ENCODE data around the gene LDB2.
A peak's percentile ranks its signal among the peaks of the same experiment; 100 is the strongest.

Gene LDB2

DNA sequence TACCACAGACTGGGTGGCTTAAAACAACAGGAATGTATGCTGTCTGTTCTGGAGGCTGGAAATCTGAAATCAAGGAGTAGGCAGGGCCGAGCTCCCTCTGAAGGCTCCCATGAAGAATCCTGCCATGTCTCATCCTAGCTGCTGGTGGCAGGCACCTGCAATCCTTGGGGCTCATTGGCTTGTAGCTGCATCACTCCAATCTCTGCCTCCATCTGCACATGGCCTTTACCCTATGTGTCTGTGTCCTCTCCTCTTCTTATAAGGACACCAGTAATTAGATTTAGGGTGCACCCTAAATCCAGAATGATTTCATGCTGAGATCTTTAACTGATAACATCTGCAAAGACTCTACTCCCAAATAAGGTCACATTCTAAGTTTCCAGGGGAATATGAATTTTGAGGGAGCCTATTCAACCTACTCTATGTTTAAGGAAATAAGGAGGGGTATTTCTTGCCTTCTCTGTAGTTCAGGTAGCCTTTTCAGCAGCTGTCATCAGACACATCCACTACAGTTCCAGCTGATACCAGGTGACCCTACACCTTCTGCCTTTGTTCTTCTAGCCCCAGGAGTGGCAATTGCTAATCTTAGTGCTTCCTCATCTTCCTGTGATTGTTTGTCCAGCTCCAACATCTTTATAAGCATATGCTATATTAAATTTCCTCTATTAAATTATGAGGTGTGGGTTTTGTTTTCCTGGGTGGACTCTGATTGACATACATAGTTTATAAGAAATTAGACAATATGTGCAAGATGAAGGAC, 377.1 kb downstream of the LDB2 start:
- DNase-seq, result no peak

DNA sequence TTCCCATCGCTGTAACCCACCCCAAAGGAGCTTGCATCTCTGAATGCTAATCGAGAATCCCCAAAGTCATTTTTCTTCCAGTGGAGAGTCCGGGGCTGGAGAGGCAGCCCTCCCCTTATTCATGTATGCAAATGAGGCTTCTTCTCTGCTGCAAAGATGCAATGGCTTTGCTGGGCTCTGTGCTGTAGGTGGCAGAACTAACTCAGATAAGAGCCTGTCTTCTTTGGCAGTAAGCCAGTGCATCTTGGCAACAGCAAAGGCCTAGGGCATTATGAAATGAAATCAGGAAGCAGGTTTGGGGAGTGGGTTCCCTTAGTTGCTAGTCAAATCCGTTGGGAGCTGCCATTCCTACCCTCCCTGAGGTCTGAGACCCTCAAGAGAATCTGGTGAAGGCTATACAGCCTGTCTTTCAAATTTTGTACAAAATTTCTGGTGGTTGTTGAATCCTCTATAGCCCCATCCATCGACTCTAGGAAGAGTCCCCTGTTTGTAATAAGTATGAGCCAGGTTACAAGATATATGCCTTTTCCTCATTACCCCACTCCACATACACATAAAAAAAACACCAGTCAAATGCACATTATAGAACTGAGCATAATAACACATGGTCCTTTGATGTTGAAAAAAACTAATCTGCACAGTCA, 381.5 kb downstream of the LDB2 start:
- peak; percentile 35 for DNase-seq

GRCh38 chr4:16513876-16514275, 384.6 kb downstream of the LDB2 start:
- DNase-seq, result no peak

DNA sequence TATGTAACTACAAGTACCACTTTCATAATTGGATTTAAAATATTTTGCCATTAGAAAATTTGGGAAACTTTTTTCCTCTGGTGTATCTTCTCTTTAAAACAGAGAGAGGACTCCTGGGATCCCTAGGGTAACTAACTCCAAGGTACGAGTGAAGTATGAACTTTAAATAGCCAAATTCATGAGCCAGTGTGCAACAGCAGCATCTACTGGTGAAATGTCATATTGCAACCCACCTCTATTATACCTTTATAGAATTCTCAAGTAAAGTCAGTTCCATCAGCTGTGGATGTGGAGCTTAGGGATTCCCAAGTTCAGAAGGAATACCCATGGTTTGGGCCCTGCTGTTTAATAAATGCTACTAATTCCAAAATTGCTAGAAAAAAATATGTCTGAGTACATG, 389.5 kb downstream of the LDB2 start:
- DNase-seq, result peak; percentile 56

DNA sequence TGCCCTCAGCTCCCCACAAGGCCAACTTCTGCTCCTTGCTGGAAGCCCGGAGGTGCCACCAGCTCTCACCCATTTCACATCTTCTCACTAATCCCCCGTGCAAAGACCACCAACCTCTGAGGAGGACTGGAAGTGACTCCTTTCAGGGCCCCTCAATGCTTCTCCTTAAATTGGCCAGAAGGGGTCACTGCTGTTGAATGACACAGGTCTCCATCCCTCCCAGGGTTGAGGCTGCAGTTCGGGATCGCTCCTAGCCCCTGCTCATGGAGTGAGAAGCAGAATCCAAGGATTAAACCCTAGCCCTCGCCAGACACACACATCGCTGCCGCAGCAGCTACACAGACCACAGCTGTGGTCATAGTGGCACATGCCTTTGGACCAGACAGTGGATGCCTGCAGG, 392.7 kb downstream of the LDB2 start:
- DNase-seq, result peak; percentile 13

- DNase-seq, result no peak
Observed at GRCh38 chr4:16505267-16505666, 393.2 kb downstream of the LDB2 start.

GRCh38 chr4:16503421-16504100, 394.9 kb downstream of the LDB2 start:
- no peak for DNase-seq

DNA sequence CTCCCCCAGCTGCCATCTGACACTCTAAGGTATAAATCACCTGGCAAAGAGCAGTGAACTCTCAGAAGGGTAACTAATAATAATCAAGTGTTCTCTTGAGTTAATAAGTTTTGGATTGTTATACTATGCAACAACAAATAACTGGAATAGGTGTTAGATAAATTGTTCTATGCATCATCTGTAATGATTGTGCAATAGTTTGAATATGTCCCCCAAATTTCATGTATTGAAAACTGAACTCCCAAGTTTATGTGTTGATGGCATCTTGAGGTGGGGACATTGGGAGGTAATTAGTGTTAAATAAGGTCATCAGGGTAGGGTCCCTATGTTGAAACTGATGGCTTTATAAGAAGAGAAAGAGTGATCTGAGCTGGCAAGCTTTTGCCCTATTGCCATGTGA, 399.5 kb downstream of the LDB2 start:
- no peak for DNase-seq

GRCh38 chr4:16496501-16496900, 401.9 kb downstream of the LDB2 start:
- DNase-seq, result no peak

DNA sequence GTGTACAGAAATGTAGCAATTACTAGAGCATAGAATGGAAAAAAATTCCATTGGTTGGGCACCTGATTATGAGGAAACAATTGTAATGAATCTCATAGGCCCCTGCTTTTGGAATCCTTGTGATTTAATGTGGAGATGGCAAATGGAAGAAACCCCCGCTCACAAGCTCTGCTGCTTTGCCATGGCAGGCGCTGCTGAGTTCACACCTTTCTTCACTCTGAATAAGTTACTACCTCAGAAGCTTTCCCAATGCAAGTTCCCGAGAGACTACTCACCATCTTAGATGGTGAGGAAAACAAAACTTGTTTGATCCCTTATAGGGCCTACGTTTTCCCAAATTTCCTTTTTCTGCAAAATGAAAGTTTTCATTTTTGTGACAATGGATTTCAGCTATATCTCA, 405.6 kb downstream of the LDB2 start:
- DNase-seq, result no peak

GRCh38 chr4:16489226-16489625, 409.2 kb downstream of the LDB2 start:
- no peak for DNase-seq

GRCh38 chr4:16488084-16488483, 410.4 kb downstream of the LDB2 start:
- DNase-seq, result no peak

DNA sequence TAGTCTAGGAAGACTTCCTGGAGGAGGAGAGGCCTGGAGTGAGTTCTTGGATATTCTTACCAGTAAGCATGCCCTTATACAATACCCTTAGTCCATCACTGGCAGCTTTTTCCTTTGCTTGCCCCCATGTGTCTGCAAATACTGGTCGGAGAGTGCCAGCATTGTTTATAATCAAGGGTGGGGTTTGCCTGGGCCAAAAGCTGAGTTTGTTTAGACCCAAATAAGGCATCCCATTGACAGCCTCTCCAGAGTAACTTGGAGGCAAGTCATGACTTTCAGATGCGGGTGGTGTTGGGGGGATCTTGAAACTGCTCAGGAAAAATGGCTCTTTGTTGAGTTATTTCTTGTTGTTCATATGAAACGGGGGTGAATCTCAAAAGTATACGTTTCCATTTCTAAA, 413.7 kb downstream of the LDB2 start:
- no peak for DNase-seq

DNA sequence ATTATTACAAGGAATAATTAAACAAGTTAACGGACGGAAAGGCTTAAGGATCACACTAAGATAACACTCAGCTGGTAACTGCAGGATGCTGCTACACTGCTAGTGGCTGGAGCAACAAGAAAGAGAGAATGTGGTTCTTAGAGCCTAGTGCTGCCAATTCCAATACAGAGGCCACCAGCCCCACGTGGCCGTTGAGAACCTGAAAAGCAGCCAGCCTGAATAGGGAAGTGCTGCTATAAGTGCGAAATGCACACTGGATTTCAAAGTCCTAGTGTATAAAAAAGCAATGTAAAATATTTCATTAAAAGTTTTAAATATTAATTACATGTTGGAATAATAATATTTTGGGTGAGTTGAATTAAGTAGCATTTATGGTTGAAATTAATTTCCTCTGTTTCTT, 414.9 kb downstream of the LDB2 start:
- no peak for DNase-seq

- DNase-seq, result no peak
Observed at GRCh38 chr4:16480011-16480410, 418.4 kb downstream of the LDB2 start.

- DNase-seq, result no peak
Observed at GRCh38 chr4:16472537-16472936, 425.9 kb downstream of the LDB2 start.

DNA sequence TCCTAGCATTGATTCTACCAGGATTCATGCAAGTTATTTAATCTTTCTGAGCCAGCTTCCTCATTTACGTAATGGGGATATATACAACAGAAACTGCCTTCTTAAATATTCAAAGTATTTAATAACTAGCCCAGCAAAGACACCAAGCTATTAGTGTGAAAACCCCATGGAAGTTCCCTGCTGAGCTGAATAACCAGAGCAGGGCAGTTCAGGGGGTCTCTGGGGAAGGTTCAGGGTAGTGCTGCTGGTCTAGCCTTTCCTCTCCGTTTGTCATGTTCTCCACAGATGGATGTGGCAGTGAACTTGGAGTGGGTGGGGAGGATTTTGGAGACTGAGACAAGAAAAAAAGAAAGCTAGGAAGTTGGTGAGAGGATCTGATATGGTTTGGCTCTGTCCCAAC, 431.4 kb downstream of the LDB2 start:
- DNase-seq, result no peak

GRCh38 chr4:16466581-16466980, 431.9 kb downstream of the LDB2 start:
- DNase-seq, result no peak

- no peak for DNase-seq
Observed at GRCh38 chr4:16464651-16465050, 433.8 kb downstream of the LDB2 start.

DNA sequence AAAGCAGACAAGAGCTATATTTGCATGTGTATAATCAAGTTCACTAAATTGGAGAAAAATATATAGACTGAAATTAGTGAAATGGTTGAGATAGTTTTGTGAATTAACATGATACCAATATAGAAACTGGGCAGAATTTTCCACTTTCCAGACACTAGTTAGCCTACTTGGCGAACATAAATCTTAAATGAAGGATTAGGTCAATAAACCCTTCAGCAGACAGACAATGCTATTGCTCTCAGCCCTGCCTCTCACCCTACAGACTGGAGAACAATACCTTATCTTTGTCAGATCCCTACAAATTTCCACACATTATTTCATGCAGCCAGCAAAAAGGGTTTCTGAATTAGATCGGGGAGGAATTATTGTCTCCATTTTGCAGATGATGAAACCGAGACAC, 435.8 kb downstream of the LDB2 start:
- no peak for DNase-seq

DNA sequence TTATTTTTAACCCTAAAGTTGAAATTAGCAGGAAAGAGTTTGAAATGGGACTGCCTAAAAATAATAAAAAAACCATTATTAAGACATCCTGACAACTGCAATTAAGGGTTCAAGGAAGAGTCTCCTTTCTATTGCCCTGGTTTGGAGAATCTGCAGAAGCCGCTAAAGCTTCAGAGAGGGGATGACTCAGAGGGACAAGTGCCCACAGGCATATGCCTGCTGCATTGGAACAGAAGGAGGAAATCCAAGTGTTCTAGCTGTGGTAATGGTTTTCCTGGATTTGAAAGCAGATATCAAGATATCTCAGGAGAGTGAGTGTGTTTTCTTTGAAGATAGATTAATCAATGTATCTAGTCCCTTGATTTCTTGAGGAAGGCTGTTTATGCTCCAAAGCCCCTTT, 437.1 kb downstream of the LDB2 start:
- peak; percentile 43 for DNase-seq

DNA sequence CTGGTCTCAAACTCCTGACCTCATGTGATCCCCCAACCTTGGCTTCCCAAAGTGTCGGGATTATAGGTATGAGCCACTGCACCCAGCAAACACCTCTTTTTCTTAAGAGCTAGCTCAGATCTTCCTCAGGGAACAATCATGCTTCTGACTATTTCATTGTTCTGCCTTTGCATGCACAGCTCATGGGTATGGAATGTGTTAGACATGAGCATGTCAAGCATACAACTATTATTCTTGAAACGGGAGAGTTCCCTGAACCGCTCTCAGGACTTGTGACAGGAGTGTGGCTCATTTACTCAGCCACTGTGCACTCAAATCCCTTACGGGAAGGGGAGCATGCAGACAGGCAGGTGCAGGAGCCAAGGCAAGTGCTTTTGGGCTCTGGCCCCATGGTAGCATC, 440.5 kb downstream of the LDB2 start:
- no peak for DNase-seq

Data from DMS53 (cell line).